Trophoblast cell (in vitro differentiated cells and primary cell): ENCODE measurements around the gene SND1.

ENCODE experiments used
- DNase-seq, 2 donors: peaks; one replicate each; pipeline ENCODE4 v3.0.0-alpha.2; 2016
- H2AFZ ChIP-seq: 2 replicates; pipeline ENCODE4 v1.6.1; 2013; ENCODE audit warnings: low read length, moderate library complexity, mild to moderate bottlenecking; ENCODE audit not compliant: insufficient read depth, poor library complexity
- H2AK5ac ChIP-seq: 2 replicates; pipeline ENCODE4 v1.6.1; 2013; ENCODE audit warnings: mild to moderate bottlenecking, low read length
- H2BK120ac ChIP-seq: 2 replicates; pipeline ENCODE4 v1.6.1; 2013; ENCODE audit warnings: low read length, mild to moderate bottlenecking, moderate library complexity; ENCODE audit not compliant: insufficient read depth, poor library complexity
- H2BK12ac ChIP-seq: 2 replicates; pipeline ENCODE4 v1.6.1; 2013; ENCODE audit warnings: mild to moderate bottlenecking, low read length, moderate library complexity
- H2BK5ac ChIP-seq: 2 replicates; pipeline ENCODE4 v1.6.1; 2013; ENCODE audit warnings: low read length, low read depth, moderate library complexity, mild to moderate bottlenecking; ENCODE audit not compliant: poor library complexity
- H3K14ac ChIP-seq: 2 replicates; pipeline ENCODE4 v1.6.1; 2013; ENCODE audit warnings: mild to moderate bottlenecking, low read length
- H3K18ac ChIP-seq: 2 replicates; pipeline ENCODE4 v1.6.1; 2013; ENCODE audit warnings: mild to moderate bottlenecking, low read length
- H3K23ac ChIP-seq: 2 replicates; pipeline ENCODE4 v1.6.1; 2013; ENCODE audit warnings: low read length
- H3K27ac ChIP-seq: 2 replicates; pipeline ENCODE4 v1.5.1; 2013; ENCODE audit warnings: low read depth, mild to moderate bottlenecking, inconsistent platforms, low read length, moderate library complexity
- H3K27me3 ChIP-seq: 2 replicates; pipeline ENCODE4 v1.6.1; 2013; ENCODE audit warnings: inconsistent platforms, mild to moderate bottlenecking, low read length, moderate library complexity; ENCODE audit not compliant: insufficient read depth
- H3K36me3 ChIP-seq, 2 experiments: 1 replicate in 1 of 2; 2 replicates in 1 of 2; pipeline ENCODE4 v1.6.1; 2013; ENCODE audit warnings: low read length in 2 of 2, mild to moderate bottlenecking in 2 of 2, moderate library complexity in 1 of 2; ENCODE audit not compliant: insufficient read depth in 2 of 2, control insufficient read depth in 1 of 2
- H3K4ac ChIP-seq: 2 replicates; pipeline ENCODE4 v1.6.1; 2013; ENCODE audit warnings: low read depth, mild to moderate bottlenecking, low read length, moderate library complexity
- H3K4me1 ChIP-seq, 2 experiments: 1 replicate in 1 of 2; 2 replicates in 1 of 2; pipeline ENCODE4 v1.6.1; 2013; ENCODE audit warnings: low read length in 2 of 2, mild to moderate bottlenecking in 2 of 2, moderate library complexity in 1 of 2; ENCODE audit not compliant: insufficient read depth in 2 of 2, control insufficient read depth in 1 of 2
- H3K4me2 ChIP-seq: 2 replicates; pipeline ENCODE4 v1.6.1; 2013; ENCODE audit warnings: inconsistent platforms, mild to moderate bottlenecking, low read length, moderate library complexity
- H3K4me3 ChIP-seq: 2 replicates; pipeline ENCODE4 v1.5.1; 2013; ENCODE audit warnings: mild to moderate bottlenecking, low read depth, low read length, inconsistent platforms
- H3K79me1 ChIP-seq: one replicate; pipeline ENCODE4 v1.6.1; 2013; ENCODE audit warnings: low read length
- H3K79me2 ChIP-seq: 2 replicates; pipeline ENCODE4 v1.6.1; 2013; ENCODE audit warnings: low read length, mild to moderate bottlenecking; ENCODE audit not compliant: control insufficient read depth, insufficient read depth, poor library complexity
- H3K9ac ChIP-seq: 2 replicates; pipeline ENCODE4 v1.6.1; 2013; ENCODE audit warnings: mild to moderate bottlenecking, low read length
- H3K9me3 ChIP-seq: 2 replicates; pipeline ENCODE4 v1.6.1; 2013; ENCODE audit warnings: low read depth, mild to moderate bottlenecking, control low read depth, inconsistent platforms, low read length; ENCODE audit not compliant: insufficient read depth
- H4K12ac ChIP-seq: 2 replicates; pipeline ENCODE4 v1.6.1; 2013; ENCODE audit warnings: low read depth, mild to moderate bottlenecking, low read length, moderate library complexity
- H4K8ac ChIP-seq: 2 replicates; pipeline ENCODE4 v1.6.1; 2013; ENCODE audit warnings: low read depth, mild to moderate bottlenecking, low read length, moderate library complexity
- H4K91ac ChIP-seq: one replicate; pipeline ENCODE4 v1.6.1; 2013; ENCODE audit warnings: low read depth, mild to moderate bottlenecking, low read length, moderate library complexity
- WGBS: extraction: QIAGEN DNeasy Blood & Tissue Kit; methylation state at CpG from one replicate; pipeline ENCODE4 v1.1.7; 2013; ENCODE audit warnings: missing lambda C conversion rate; ENCODE audit not compliant: insufficient read length, insufficient coverage; ENCODE audit errors: extremely low coverage; 5-methylcytosine and 5-hydroxymethylcytosine counted together

Gene SND1

DNA sequence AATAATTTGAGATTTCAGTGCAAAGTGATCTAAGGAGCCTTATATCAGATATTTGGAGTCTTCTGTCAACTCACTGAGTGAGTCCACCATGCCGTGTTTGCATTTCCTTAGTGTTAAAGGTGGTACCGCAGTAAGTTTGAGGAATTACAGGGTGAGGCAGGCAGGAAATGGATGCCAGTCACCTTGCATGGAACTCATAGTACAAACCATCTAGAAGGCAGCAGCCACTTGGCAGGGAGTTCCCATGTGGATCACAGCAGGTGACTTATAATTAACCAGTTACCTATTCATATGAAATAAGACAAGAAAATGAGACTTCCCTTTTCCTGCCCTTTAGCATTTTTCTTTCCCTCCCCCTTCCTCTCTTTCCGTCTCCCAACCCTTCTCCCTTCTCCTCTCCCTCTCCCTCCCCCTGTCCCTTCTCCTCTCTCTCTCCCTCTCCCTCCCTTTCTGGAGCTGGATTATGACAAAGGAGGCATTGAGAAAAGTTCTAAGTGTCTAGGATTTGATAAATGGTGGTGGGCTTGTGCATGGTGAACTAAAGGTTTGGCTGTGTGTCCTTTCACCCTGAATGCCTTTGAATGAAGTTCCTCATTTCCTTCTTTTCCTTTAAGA, 285.2 kb downstream of the SND1 start:
- H4K91ac ChIP-seq: no peak overlapping the region
- WGBS: no CpG with 5 or more reads among the region's 3 CpGs
- H3K4me1 ChIP-seq: no peaks in the 10 kb centered on the region

GRCh38 chr7:127938588-127938987, 286.6 kb downstream of the SND1 start:
- Histone ChIP-seq H2AK5ac (no peak overlapping the region), H2BK120ac (no peak overlapping the region), H2BK5ac (no peak overlapping the region), H3K9ac (no peak overlapping the region), H4K91ac (no peak overlapping the region), H3K18ac (no peak overlapping the region), H3K4me2 (no peak overlapping the region), H3K27me3 (no peaks in the 10 kb centered on the region), H4K8ac (no peak overlapping the region), H3K14ac (no peak overlapping the region), H2AFZ (no peak overlapping the region), H3K4ac (no peak overlapping the region), H3K4me3 (no peak overlapping the region), H3K9me3 (no peaks in the 10 kb centered on the region), H2BK12ac (no peak overlapping the region), H4K12ac (no peak overlapping the region), H3K79me1 (no peaks in the 10 kb centered on the region), H3K79me2 (no peaks in the 10 kb centered on the region), H3K4me1 (no peaks in the 10 kb centered on the region), H3K36me3 (peaks cover 2 to 14% of the 10 kb centered on the region in 2 experiments), H3K23ac (no peak overlapping the region), H3K27ac (no peak overlapping the region)
- no CpG with 5 or more reads among the region's 2 CpGs for WGBS
- DNase-seq: peak in 1 of 2 donors; percentile 47

More for the DNA sequence above, 285.2 kb downstream of the SND1 start:
- H3K9ac ChIP-seq: no peak overlapping the region
- no peak overlapping the region for H3K4ac ChIP-seq
- H3K4me2 ChIP-seq: no peak overlapping the region
- no peak overlapping the region for H2AK5ac ChIP-seq
- no peak overlapping the region for H2AFZ ChIP-seq
- no peak overlapping the region for H4K8ac ChIP-seq
- H3K27me3 ChIP-seq: no peaks in the 10 kb centered on the region
- no peak overlapping the region for H3K4me3 ChIP-seq
- no peak for DNase-seq
- H3K79me2 ChIP-seq: no peaks in the 10 kb centered on the region
- H2BK5ac ChIP-seq: no peak overlapping the region
- H3K18ac ChIP-seq: no peak overlapping the region
- no peaks in the 10 kb centered on the region for H3K79me1 ChIP-seq
- H3K14ac ChIP-seq: no peak overlapping the region
- peaks cover 2 to 14% of the 10 kb centered on the region in 2 experiments for H3K36me3 ChIP-seq
- no peak overlapping the region for H2BK120ac ChIP-seq
- no peak overlapping the region for H3K23ac ChIP-seq
- no peak overlapping the region for H4K12ac ChIP-seq
- no peaks in the 10 kb centered on the region for H3K9me3 ChIP-seq
- H3K27ac ChIP-seq: no peak overlapping the region
- no peak overlapping the region for H2BK12ac ChIP-seq

GRCh38 chr7:127940381-127941160, 288.6 kb downstream of the SND1 start:
- no peak overlapping the region for H3K4me3 ChIP-seq
- no peak overlapping the region for H3K18ac ChIP-seq
- H3K9ac ChIP-seq: no peak overlapping the region
- no peak overlapping the region for H4K12ac ChIP-seq
- no CpG with 5 or more reads among the region's 5 CpGs for WGBS
- H4K8ac ChIP-seq: no peak overlapping the region
- H3K27ac ChIP-seq: no peak overlapping the region
- H2AFZ ChIP-seq: no peak overlapping the region
- no peaks in the 10 kb centered on the region for H3K9me3 ChIP-seq
- no peaks in the 10 kb centered on the region for H3K27me3 ChIP-seq
- H3K4ac ChIP-seq: no peak overlapping the region
- no peaks in the 10 kb centered on the region for H3K4me1 ChIP-seq
- H4K91ac ChIP-seq: no peak overlapping the region
- no peak overlapping the region for H3K23ac ChIP-seq
- peaks cover 2 to 14% of the 10 kb centered on the region in 2 experiments for H3K36me3 ChIP-seq
- no peak overlapping the region for H2AK5ac ChIP-seq
- no peak overlapping the region for H3K4me2 ChIP-seq
- no peak overlapping the region for H2BK12ac ChIP-seq
- no peak overlapping the region for H2BK5ac ChIP-seq
- no peaks in the 10 kb centered on the region for H3K79me2 ChIP-seq
- DNase-seq: no peak
- H2BK120ac ChIP-seq: no peak overlapping the region
- H3K14ac ChIP-seq: no peak overlapping the region
- no peaks in the 10 kb centered on the region for H3K79me1 ChIP-seq

DNA sequence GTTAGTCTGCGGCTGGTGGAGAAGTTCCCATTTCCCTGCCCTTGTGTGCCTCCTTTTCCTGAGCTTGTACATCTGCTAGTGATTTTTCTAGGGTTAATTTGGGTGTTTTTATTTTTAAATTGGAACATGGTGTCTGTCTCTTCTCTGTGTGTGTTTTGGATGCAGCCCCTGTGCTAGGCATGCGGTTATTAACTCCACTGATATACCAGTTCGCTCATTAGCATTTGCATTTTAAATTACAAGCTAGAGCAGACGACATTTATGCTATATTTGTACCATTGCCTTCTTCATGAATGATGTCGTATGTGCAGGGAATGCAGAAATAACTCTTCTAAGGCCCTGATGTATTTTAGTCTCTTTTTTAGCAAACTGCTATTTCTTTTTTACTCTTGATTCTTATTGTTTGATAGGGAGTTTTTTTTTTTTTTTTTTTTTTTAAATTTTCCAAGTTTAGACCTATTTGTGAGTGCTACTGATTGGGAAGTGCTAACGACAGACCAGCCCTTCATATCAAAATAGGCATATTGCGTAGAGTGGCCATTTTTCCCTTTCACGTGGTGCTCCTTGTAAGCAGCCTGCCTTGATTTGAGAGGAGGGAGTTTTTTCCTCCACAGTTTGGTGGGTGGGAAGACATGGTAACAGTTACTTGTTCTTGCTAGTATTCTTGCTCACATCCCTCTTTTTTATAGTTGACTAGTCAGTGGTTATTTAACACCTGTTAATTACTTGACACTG, 289.6 kb downstream of the SND1 start:
- no peak overlapping the region for H4K91ac ChIP-seq
- H3K4me1 ChIP-seq: no peaks in the 10 kb centered on the region
- H2AFZ ChIP-seq: no peak overlapping the region
- H3K27ac ChIP-seq: no peak overlapping the region
- no peaks in the 10 kb centered on the region for H3K27me3 ChIP-seq
- H3K23ac ChIP-seq: no peak overlapping the region
- no peak overlapping the region for H2BK12ac ChIP-seq
- H3K79me1 ChIP-seq: no peaks in the 10 kb centered on the region
- no CpG with 5 or more reads among the region's 8 CpGs for WGBS
- no peak overlapping the region for H3K9ac ChIP-seq
- H3K4me2 ChIP-seq: no peak overlapping the region
- no peak overlapping the region for H3K18ac ChIP-seq
- no peaks in the 10 kb centered on the region for H3K9me3 ChIP-seq
- no peak overlapping the region for H3K4me3 ChIP-seq
- H4K8ac ChIP-seq: no peak overlapping the region
- H2BK120ac ChIP-seq: no peak overlapping the region
- DNase-seq: no peak
- H3K4ac ChIP-seq: no peak overlapping the region
- H3K79me2 ChIP-seq: no peaks in the 10 kb centered on the region
- no peak overlapping the region for H4K12ac ChIP-seq
- no peak overlapping the region for H2BK5ac ChIP-seq
- H3K14ac ChIP-seq: no peak overlapping the region
- H3K36me3 ChIP-seq: peaks cover 0 to 6% of the 10 kb centered on the region in 2 experiments
- H2AK5ac ChIP-seq: no peak overlapping the region
